Caco-2 (cell line): Measurements from ENCODE around the gene TPCN1. TPM values are rescaled to one million over a fixed set of nuclear protein-coding genes. Genes with fewer than 3 reads are reported as not detected.

Experiments
- BruUV-seq: library from RNA; stranded (reverse); fragments of 400-500 nt; replicated peaks from 2 replicates; lab custom pipeline; 2021; lab: Mats Ljungman, UMichigan
- CTCF ChIA-PET: fragments of 300-600 bp; sonication (Branson Sonifier 250); formaldehyde crosslinking; loops from one replicate; lab custom pipeline; 2022; ENCODE audit warnings: antibody characterized with exemption; lab: Charles Lee
- POLR2A ChIA-PET: fragments of 300-600 bp; sonication (Branson Sonifier 250); formaldehyde crosslinking; loops from one replicate; lab custom pipeline; 2022; ENCODE audit warnings: antibody characterized with exemption; lab: Charles Lee
- DNase-seq, 2 experiments: peaks; one replicate each; pipeline versions ENCODE4 v3.0.0 to v3.0.0-alpha.2; 2020 to 2022
- H3K27me3 ChIP-seq: replicated peaks from 2 replicates; pipeline ENCODE4 v1.6.0; 2011; ENCODE audit warnings: low read length; ENCODE audit not compliant: control insufficient read depth, insufficient read depth
- H3K36me3 ChIP-seq: 2 replicates; pipeline ENCODE4 v1.5.1; 2011; ENCODE audit warnings: low read length; ENCODE audit not compliant: control insufficient read depth, insufficient read depth
- H3K4me1 ChIP-seq: fragments of 250-450 bp; sonication (Bioruptor Pico); 2 replicates; pipeline ENCODE4 v1.5.1; 2020; ENCODE audit warnings: mild to moderate bottlenecking
- H3K4me3 ChIP-seq: 2 replicates; pipeline ENCODE4 v1.5.1; 2011; ENCODE audit warnings: low read depth, mild to moderate bottlenecking, control low read depth, low read length
- H3K9me3 ChIP-seq: fragments of 250-450 bp; sonication (Bioruptor Pico); 2 replicates; pipeline ENCODE4 v1.5.1; 2020; ENCODE audit warnings: mild to moderate bottlenecking, moderate library complexity
- H3K27ac Mint-ChIP-seq: one replicate; pipeline ENCODE4 v1.8.0; 2022; ENCODE audit warnings: mixed read lengths; ENCODE audit not compliant: unreplicated experiment
- H3K27me3 Mint-ChIP-seq: one replicate; pipeline ENCODE4 v1.8.0; 2022; ENCODE audit warnings: mixed read lengths; ENCODE audit not compliant: insufficient read depth, unreplicated experiment
- H3K36me3 Mint-ChIP-seq: one replicate; pipeline ENCODE4 v1.8.0; 2022; ENCODE audit warnings: mild to moderate bottlenecking, mixed read lengths; ENCODE audit not compliant: insufficient read depth, unreplicated experiment
- H3K4me1 Mint-ChIP-seq: one replicate; pipeline ENCODE4 v1.8.0; 2022; ENCODE audit warnings: low read depth, mixed read lengths; ENCODE audit not compliant: unreplicated experiment
- H3K4me3 Mint-ChIP-seq: one replicate; pipeline ENCODE4 v1.8.0; 2022; ENCODE audit warnings: mild to moderate bottlenecking, moderate library complexity, mixed read lengths; ENCODE audit not compliant: unreplicated experiment
- H3K9me3 Mint-ChIP-seq: one replicate; pipeline ENCODE4 v1.8.0; 2022; ENCODE audit warnings: mixed read lengths; ENCODE audit not compliant: unreplicated experiment
- CTCF ChIP-seq, 2 experiments: fragments of 200-600 bp in 1 of 2; IDR thresholded peaks; 1 replicate in 1 of 2; 2 replicates in 1 of 2; pipeline versions ENCODE4 v1.5.1 to v1.8.0; 2011 to 2022; ENCODE audit warnings: antibody characterized with exemption in 1 of 2, control low read depth in 1 of 2, inconsistent platforms in 1 of 2, low read depth in 1 of 2, low read length in 1 of 2, mild to moderate bottlenecking in 1 of 2, moderate library complexity in 1 of 2; ENCODE audit not compliant: insufficient read depth in 1 of 2, severe bottlenecking in 1 of 2, unreplicated experiment in 1 of 2
- intact Hi-C: fragments of 100-400 bp; cut with micrococcal nuclease; formaldehyde crosslinking; loops from one replicate; pipeline ENCODE4 v1.10.0; 2022; ENCODE audit not compliant: unreplicated experiment
- total RNA-seq: library from RNA; stranded (reverse); gene quantifications from 2 replicates; pipeline ENCODE4 v1.2.3, GENCODE V29; 2022

Gene TPCN1
- total RNA-seq, 1 experiment from 2014 or later = 54.4 TPM

- no peak overlapping the region for H3K4me3 Mint-ChIP-seq
- H3K27ac Mint-ChIP-seq = peak overlapping the region; percentile 97
- peaks cover 8% of the 10 kb centered on the region for H3K4me1 Mint-ChIP-seq
- H3K4me3 ChIP-seq = no peak overlapping the region
- intact Hi-C loops = loop anchor here (1.0 kb wide), 2 partner anchors 36 to 102 kb away; partner anchors contain the start of gene SLC8B1
- TSS peak; percentile 29 for BruUV-seq
- no peaks in the 10 kb centered on the region for H3K9me3 ChIP-seq
- H3K27me3 ChIP-seq = no peaks in the 10 kb centered on the region
- peaks cover 23% of the 10 kb centered on the region for H3K36me3 Mint-ChIP-seq
- H3K27me3 Mint-ChIP-seq = no peaks in the 10 kb centered on the region
- ChIA-PET POLR2A (no interaction called here), CTCF (interaction anchor here (0.6 kb wide), 1 partner anchor 76 kb away, joined by 5 read pairs; no protein-coding TSS in a partner anchor)
- no peaks in the 10 kb centered on the region for H3K9me3 Mint-ChIP-seq
- no peak for TF ChIP-seq CTCF (IDR thresholded peaks at IDR 0.05; ENCODE audit: insufficient read depth in 1 of 2, low read depth in 1 of 2, low read length in 1 of 2, severe bottlenecking in 1 of 2, unreplicated experiment in 1 of 2)
- peaks cover 1% of the 10 kb centered on the region; the same call in 1 of the 2 replicates for H3K36me3 ChIP-seq
- peaks cover 21% of the 10 kb centered on the region for H3K4me1 ChIP-seq
- DNase-seq = no peak
Observed at GRCh38 chr12:113298861-113299545, 77.7 kb downstream of the TPCN1 start.

- Histone ChIP-seq H3K27me3 (no peaks in the 10 kb centered on the region), H3K36me3 (peaks cover under 1% of the 10 kb centered on the region; the same call in 1 of the 2 replicates), H3K4me1 (peaks cover 21% of the 10 kb centered on the region), H3K9me3 (no peaks in the 10 kb centered on the region), H3K4me3 (no peak overlapping the region)
- peak overlapping the region; percentile 97 for H3K27ac Mint-ChIP-seq
- POLR2A ChIA-PET = no interaction called here
- no peaks in the 10 kb centered on the region for H3K27me3 Mint-ChIP-seq
- intact Hi-C loops = loop anchor here (1.0 kb wide), 2 partner anchors 36 to 102 kb away; partner anchors contain the start of gene SLC8B1
- peaks cover 23% of the 10 kb centered on the region for H3K36me3 Mint-ChIP-seq
- BruUV-seq = no TSS peak
- no peak for TF ChIP-seq CTCF (IDR thresholded peaks at IDR 0.05; ENCODE audit: insufficient read depth in 1 of 2, low read depth in 1 of 2, low read length in 1 of 2, severe bottlenecking in 1 of 2, unreplicated experiment in 1 of 2)
- DNase-seq = peak; percentile 84 to 89
- H3K9me3 Mint-ChIP-seq = no peaks in the 10 kb centered on the region
- H3K4me1 Mint-ChIP-seq = peaks cover 8% of the 10 kb centered on the region
- CTCF ChIA-PET = interaction anchor here (0.6 kb wide), 1 partner anchor 77 kb away, joined by 5 read pairs; no protein-coding TSS in a partner anchor
- peak overlapping the region; percentile 37 for H3K4me3 Mint-ChIP-seq
Observed at GRCh38 chr12:113299619-113300237, 78.5 kb downstream of the TPCN1 start.

- H3K4me1 ChIP-seq = peaks cover 21% of the 10 kb centered on the region
- H3K27me3 ChIP-seq = no peaks in the 10 kb centered on the region
- intact Hi-C loops = no loop called here
- peaks cover 8% of the 10 kb centered on the region for H3K4me1 Mint-ChIP-seq
- DNase-seq = no peak
- no peak overlapping the region for H3K4me3 Mint-ChIP-seq
- H3K36me3 Mint-ChIP-seq = peaks cover 12% of the 10 kb centered on the region
- H3K36me3 ChIP-seq = no peaks in the 10 kb centered on the region
- ChIA-PET CTCF (no interaction called here), POLR2A (no interaction called here)
- H3K9me3 ChIP-seq = no peaks in the 10 kb centered on the region
- H3K9me3 Mint-ChIP-seq = no peaks in the 10 kb centered on the region
- no peak overlapping the region for H3K27ac Mint-ChIP-seq
- TF ChIP-seq CTCF (IDR thresholded peaks at IDR 0.05; ENCODE audit: insufficient read depth in 1 of 2, low read depth in 1 of 2, low read length in 1 of 2, severe bottlenecking in 1 of 2, unreplicated experiment in 1 of 2) = no peak
- BruUV-seq = no TSS peak
- no peaks in the 10 kb centered on the region for H3K27me3 Mint-ChIP-seq
- H3K4me3 ChIP-seq = no peak overlapping the region
Observed at GRCh38 chr12:113301811-113302210, 80.5 kb downstream of the TPCN1 start.
